GM12873 (cell line): ENCODE results near the gene CPLX1.

Source experiments
- TF ChIP-seq, protein P1 (sequence below): IDR thresholded peaks from 2 replicates; pipeline ENCODE4 v1.5.1; 2012; ENCODE audit warnings: low read depth, mild to moderate bottlenecking, moderate library complexity, low read length, control low read depth; ENCODE audit not compliant: insufficient read depth; ENCODE audit errors: missing control alignments

Gene CPLX1

DNA sequence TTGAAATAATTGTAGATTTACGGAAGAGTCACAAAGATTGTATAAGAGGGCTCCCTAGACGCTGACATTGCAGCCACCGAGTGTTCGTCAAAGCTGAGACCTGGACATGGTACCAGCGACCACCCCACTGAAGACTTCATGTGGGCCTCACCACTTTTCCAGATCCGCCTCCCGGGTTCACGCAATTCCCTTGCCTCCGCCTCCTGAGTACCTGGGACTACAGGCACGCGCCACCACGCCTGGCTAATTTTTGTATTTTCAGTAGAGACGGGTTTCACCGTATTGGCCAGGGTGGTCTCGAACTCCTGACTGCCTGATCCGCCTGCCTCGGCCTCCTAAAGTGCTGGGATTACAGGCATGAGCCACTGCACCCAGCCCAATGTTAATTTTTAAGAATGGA lies 29.7 kb downstream of the CPLX1 start:
- TF ChIP-seq, protein P1, sequence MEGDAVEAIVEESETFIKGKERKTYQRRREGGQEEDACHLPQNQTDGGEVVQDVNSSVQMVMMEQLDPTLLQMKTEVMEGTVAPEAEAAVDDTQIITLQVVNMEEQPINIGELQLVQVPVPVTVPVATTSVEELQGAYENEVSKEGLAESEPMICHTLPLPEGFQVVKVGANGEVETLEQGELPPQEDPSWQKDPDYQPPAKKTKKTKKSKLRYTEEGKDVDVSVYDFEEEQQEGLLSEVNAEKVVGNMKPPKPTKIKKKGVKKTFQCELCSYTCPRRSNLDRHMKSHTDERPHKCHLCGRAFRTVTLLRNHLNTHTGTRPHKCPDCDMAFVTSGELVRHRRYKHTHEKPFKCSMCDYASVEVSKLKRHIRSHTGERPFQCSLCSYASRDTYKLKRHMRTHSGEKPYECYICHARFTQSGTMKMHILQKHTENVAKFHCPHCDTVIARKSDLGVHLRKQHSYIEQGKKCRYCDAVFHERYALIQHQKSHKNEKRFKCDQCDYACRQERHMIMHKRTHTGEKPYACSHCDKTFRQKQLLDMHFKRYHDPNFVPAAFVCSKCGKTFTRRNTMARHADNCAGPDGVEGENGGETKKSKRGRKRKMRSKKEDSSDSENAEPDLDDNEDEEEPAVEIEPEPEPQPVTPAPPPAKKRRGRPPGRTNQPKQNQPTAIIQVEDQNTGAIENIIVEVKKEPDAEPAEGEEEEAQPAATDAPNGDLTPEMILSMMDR, result no peak

DNA sequence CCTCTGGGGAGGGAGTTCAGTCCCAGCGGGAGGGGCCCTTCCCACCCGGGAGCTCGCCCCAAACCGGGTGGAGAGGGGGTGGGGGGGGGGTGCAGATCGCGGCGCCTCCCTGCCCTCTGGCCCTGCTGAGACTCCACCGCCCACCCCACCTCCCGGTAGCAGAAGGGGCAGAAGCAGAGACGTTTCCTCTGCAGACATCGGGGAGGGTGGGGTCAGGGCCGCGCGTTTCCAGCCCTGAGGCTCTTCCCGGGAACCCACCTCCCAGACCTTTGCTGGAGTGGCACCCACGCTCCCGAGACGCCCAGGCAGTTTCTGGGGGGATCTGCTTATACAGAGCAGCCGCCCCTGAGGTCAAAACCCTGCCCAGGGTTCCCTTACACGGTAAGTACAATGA lies 30.2 kb downstream of the CPLX1 start:
- TF ChIP-seq, protein P1, result no peak

- TF ChIP-seq, protein P1, result no peak
These were observed 30.8 kb downstream of the CPLX1 start for GRCh38 chr4:794900-795725.

DNA sequence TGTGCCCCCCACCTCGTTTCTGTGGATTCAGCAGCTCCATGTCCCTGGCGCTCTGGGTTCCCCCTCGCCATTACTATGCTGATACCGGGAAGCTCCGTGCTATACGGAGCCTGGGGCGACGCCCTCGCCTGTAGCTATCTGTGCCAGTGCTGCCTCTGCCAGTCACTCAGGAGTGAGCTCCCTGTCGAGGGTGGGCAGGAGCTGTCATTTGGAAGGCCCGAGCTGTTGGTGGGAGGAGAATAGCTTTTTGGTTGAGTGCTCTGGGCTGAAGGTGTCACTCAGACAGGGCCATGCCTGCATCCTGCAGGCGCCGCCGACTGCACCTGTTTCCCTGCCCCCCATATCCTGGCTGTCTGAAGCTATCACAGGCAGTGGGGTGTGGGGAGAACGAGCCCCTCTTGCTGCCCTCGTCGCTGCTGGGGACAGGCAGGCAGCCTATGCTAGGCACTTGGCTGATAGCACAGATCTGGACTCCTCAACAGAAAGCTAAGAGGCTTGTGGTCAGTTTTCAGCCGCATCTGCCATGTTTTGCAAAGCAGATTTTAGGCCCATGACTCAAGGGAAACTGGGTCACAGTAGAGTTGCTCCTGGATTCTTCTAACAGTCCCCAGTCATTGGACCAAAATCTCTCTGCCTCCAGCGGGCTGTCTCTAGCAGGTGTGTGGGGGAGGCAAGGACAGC lies 31.8 kb downstream of the CPLX1 start:
- TF ChIP-seq, protein P1, result no peak

DNA sequence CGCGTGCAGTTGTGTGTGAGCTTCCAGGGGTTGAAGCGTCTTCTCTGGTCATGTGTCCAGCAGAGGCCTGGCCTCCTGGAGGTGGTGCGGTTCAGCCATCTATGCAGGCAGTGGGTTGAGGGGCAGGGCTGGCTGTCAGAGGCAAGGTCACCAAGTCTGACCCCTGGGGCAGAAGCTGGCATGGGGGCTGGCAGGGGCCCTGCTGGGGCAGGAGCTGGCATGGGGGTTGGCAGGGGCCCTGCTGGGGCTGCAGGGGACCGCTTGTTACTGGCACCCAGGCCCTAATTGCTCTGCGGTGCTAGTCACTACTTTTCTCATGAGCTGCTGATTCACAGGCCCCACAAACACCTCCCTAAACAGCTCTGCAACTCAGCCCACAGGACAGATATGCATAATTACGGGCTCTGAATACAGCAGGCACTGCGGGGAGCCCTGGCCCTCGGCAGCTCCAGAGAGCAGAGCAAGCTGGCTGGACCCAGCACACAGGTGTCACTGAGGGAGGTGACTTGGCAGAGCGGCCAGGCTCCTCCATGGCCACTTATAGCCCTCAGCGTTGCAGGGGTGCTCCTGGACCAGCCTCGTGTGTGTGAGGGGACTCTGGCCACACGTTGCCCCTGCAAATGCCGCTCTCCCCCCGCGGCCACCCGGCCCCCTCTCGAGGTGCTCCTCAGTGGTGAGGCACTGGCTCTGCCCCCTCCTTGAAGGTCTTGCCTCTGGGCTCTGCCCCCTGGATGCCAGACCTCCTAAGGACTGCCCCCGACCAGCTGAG lies 32.7 kb downstream of the CPLX1 start:
- TF ChIP-seq, protein P1, result no peak

DNA sequence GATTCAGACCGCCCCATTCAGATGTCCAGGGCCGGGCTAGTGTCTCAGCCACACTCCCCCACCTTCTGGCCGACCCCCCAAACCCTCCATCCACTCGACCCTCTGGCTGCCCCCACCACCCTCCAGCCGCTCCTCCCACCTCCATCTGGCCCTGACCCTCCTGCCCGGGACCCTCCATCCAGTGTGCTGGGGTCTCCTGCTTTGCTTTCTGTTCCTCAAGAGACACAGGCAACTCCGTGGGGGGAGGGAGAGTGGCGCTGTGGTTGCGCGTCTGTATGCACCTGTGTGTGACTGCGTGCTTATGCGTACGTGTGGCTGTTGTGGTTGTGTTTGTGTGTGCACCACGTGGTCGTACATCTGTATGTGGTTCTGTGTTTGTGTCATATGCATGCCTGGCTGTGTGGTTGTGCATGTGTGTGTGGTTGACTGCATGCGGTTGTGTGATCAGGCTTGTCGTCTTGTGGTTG lies 33.3 kb downstream of the CPLX1 start:
- TF ChIP-seq, protein P1, result no peak

- TF ChIP-seq, protein P1, result peak; percentile 13
These were observed 33.9 kb downstream of the CPLX1 start for GRCh38 chr4:791898-792625.
